GM21717 (cell line): Measurements from ENCODE around the gene OR1J2.
A peak's percentile ranks its signal among the peaks of the same experiment; 100 is the strongest.
"Not testable (repeated sequence)": the region's sequence is repeated elsewhere in the genome, so short reads cannot be mapped to it uniquely, and the experiment has no call there.

Experiments used
- ATAC-seq: cut with Tn5 transposase; IDR thresholded peaks from one replicate; pipeline ENCODE4 v1.9.1; 2021; ENCODE audit warnings: mild to moderate bottlenecking, moderate library complexity; ENCODE audit not compliant: unreplicated experiment

OR1J2 gene

GRCh38 chr9:122510502-122510901 is at the start of gene OR1J2:
TSS of gene OR1J2 (plus strand) at chr9:122510802. CDS start at chr9:122510802, 0 bp downstream.
- ATAC-seq: no peak

- peak; percentile 84 for ATAC-seq
Observed at GRCh38 chr9:122463828-122464632, 46.6 kb upstream of the OR1J2 start.

GRCh38 chr9:122464633-122465567 is 45.7 kb upstream of the OR1J2 start:
- peak; percentile 68 for ATAC-seq

- ATAC-seq: no peak
Observed at GRCh38 chr9:122466456-122466855, 44.1 kb upstream of the OR1J2 start.

GRCh38 chr9:122468735-122469134 is 41.9 kb upstream of the OR1J2 start:
- ATAC-seq: no peak

- ATAC-seq: no peak
Observed at GRCh38 chr9:122474561-122474960, 36.0 kb upstream of the OR1J2 start.

GRCh38 chr9:122475717-122476116 is 34.9 kb upstream of the OR1J2 start:
- ATAC-seq: no peak

GRCh38 chr9:122477346-122477745 is 33.3 kb upstream of the OR1J2 start:
- ATAC-seq: no peak

- no peak for ATAC-seq
Observed at GRCh38 chr9:122477826-122478225, 32.8 kb upstream of the OR1J2 start, which contains the start of gene OR1J1. TSS of gene OR1J1 (minus strand) at chr9:122477926. CDS start at chr9:122477926, 0 bp downstream.

GRCh38 chr9:122479062-122479461 is 31.5 kb upstream of the OR1J2 start:
- ATAC-seq: no peak

GRCh38 chr9:122498883-122499288 is 11.7 kb upstream of the OR1J2 start:
- ATAC-seq: no peak

GRCh38 chr9:122506964-122507363 is 3.6 kb upstream of the OR1J2 start:
- no peak for ATAC-seq

- no peak for ATAC-seq
Observed at GRCh38 chr9:122518226-122518625, 7.6 kb downstream of the OR1J2 start.

- ATAC-seq: no peak
Observed at GRCh38 chr9:122518841-122519240, 8.2 kb downstream of the OR1J2 start, which contains the start of gene OR1J4. TSS of gene OR1J4 (plus strand) at chr9:122519141. CDS start at chr9:122519141, 0 bp downstream.

GRCh38 chr9:122519376-122519775 is 8.8 kb downstream of the OR1J2 start:
- no peak for ATAC-seq

- ATAC-seq: no peak
Observed at GRCh38 chr9:122526602-122527001, 16.0 kb downstream of the OR1J2 start.

GRCh38 chr9:122527193-122527592 is 16.6 kb downstream of the OR1J2 start, which contains the start of gene OR1N1:
TSS of gene OR1N1 (minus strand) at chr9:122527293. CDS start at chr9:122527293, 0 bp downstream.
- no peak for ATAC-seq

- ATAC-seq: not testable (repeated sequence)
Observed at GRCh38 chr9:122531157-122531556, 20.6 kb downstream of the OR1J2 start.

GRCh38 chr9:122536134-122536533 is 25.5 kb downstream of the OR1J2 start:
- ATAC-seq: no peak

GRCh38 chr9:122537066-122537465 is 26.5 kb downstream of the OR1J2 start:
- ATAC-seq: not testable (repeated sequence)

- ATAC-seq: no peak
Observed at GRCh38 chr9:122538757-122539156, 28.2 kb downstream of the OR1J2 start.
